ENCODE measurements around the gene PIGT.

The PIGT gene

DNA sequence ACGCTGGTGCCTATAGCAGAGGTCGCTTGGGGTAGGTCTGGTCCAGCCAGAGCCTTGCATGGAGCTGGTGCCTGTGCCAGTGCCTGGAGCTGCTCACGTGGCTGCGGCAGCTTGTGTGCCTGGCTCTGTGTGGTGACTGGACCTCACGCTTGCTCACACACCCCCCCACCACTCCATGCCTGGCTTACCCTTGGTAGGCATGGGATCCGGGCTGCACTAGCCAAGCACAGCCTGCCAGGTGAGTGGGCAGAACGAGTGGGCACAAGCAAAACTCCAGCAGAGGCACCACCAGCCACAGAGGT is 20.9 kb upstream of the PIGT start:
- H3K4me3 ChIP-seq (ENCODE audit: control insufficient read depth, low read depth, low read length): no peak overlapping the region
- no peak for DNase-seq (ENCODE audit: low read depth)
- TF ChIP-seq, protein P1, sequence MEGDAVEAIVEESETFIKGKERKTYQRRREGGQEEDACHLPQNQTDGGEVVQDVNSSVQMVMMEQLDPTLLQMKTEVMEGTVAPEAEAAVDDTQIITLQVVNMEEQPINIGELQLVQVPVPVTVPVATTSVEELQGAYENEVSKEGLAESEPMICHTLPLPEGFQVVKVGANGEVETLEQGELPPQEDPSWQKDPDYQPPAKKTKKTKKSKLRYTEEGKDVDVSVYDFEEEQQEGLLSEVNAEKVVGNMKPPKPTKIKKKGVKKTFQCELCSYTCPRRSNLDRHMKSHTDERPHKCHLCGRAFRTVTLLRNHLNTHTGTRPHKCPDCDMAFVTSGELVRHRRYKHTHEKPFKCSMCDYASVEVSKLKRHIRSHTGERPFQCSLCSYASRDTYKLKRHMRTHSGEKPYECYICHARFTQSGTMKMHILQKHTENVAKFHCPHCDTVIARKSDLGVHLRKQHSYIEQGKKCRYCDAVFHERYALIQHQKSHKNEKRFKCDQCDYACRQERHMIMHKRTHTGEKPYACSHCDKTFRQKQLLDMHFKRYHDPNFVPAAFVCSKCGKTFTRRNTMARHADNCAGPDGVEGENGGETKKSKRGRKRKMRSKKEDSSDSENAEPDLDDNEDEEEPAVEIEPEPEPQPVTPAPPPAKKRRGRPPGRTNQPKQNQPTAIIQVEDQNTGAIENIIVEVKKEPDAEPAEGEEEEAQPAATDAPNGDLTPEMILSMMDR (IDR thresholded peaks at IDR 0.05; ENCODE audit: control insufficient read depth, insufficient read depth, low read depth, low read length, missing control alignments): no peak

DNA sequence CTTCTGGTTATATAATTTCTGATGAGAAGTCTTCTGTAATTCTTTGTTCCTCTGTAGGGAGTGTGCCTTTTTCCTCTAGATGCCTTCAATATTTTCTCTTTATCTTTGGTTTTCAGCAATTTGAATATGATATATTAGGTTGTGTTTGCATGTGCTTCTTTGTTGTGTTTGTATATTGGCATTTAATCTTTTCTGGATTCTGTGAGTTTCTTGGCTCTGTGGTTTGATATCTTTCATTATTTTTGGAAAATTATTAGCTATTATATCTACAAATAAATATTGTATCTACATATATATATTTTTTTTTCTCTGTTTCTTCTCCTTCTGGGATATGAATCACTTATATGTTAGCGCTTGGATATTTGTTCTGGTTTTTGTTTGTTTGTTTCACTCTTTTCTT is 16.9 kb upstream of the PIGT start:
- H3K4me3 ChIP-seq (ENCODE audit: control insufficient read depth, low read depth, low read length): no peak overlapping the region
- TF ChIP-seq, protein P1 (IDR thresholded peaks at IDR 0.05; ENCODE audit: control insufficient read depth, insufficient read depth, low read depth, low read length, missing control alignments): no peak
- no peak for DNase-seq (ENCODE audit: low read depth)

- no peak for DNase-seq (ENCODE audit: low read depth)
- TF ChIP-seq, protein P1 (IDR thresholded peaks at IDR 0.05; ENCODE audit: control insufficient read depth, insufficient read depth, low read depth, low read length, missing control alignments): no peak
- no peak overlapping the region for H3K4me3 ChIP-seq (ENCODE audit: control insufficient read depth, low read depth, low read length)
These were observed 15.5 kb upstream of the PIGT start for GRCh38 chr20:45400346-45401031.

- DNase-seq (ENCODE audit: low read depth): no peak
- no peak overlapping the region for H3K4me3 ChIP-seq (ENCODE audit: control insufficient read depth, low read depth, low read length)
- TF ChIP-seq, protein P1 (IDR thresholded peaks at IDR 0.05; ENCODE audit: control insufficient read depth, insufficient read depth, low read depth, low read length, missing control alignments): no peak
These were observed 13.0 kb upstream of the PIGT start for GRCh38 chr20:45402946-45403345.

DNA sequence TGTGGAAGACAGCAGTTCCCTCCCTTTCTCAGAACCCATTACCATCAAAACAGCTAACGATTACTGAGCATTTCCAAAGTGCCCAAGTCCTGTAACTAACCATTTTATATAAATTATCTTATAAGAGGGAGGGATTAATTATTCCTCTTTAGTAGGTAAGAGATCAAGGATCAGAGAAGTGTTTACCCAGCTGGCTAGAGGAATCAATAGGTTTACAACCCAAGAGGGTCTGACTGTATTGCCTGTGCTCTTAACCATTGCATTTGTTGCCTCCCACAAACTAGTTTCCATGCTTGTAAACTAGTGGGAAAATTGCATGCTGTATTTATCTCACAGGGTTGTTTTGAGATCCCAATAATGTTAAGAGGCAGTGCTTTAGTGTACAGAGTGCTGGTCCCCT is 11.5 kb upstream of the PIGT start:
- TF ChIP-seq, protein P1 (IDR thresholded peaks at IDR 0.05; ENCODE audit: control insufficient read depth, insufficient read depth, low read depth, low read length, missing control alignments): no peak
- DNase-seq (ENCODE audit: low read depth): no peak
- H3K4me3 ChIP-seq (ENCODE audit: control insufficient read depth, low read depth, low read length): no peak overlapping the region

- peak overlapping the region; percentile 70 for H3K4me3 ChIP-seq (ENCODE audit: control insufficient read depth, low read depth, low read length)
- DNase-seq (ENCODE audit: low read depth): no peak
- TF ChIP-seq, protein P1 (IDR thresholded peaks at IDR 0.05; ENCODE audit: control insufficient read depth, insufficient read depth, low read depth, low read length, missing control alignments): no peak
These were observed 10.2 kb upstream of the PIGT start for GRCh38 chr20:45405571-45406259.
